ENCODE results near the gene NDUFAF8.

DNA sequence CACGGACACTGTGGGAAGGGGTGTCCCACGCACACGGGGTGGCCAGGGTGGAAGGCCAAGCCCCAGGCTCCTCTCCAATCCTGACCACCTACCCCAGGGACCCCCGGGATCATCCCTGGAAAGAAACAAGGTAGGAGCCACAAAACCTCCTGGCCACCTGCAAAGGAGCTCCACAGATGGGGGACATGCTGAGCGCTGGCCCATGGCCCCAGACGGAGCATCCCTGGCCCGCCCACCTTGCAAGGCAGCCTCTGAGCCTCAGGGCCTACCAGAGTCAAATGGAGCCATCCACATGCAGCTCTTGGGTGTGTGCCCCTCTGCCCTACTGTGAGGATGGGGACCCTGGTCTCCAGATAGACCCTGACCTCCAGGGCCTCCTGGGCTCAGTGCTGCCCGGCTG lies 39.7 kb downstream of the NDUFAF8 start:
- TF ChIP-seq POLR2AphosphoS5 (IDR thresholded peaks at IDR 0.05) = no peak
- TF ChIP-seq, protein P1, sequence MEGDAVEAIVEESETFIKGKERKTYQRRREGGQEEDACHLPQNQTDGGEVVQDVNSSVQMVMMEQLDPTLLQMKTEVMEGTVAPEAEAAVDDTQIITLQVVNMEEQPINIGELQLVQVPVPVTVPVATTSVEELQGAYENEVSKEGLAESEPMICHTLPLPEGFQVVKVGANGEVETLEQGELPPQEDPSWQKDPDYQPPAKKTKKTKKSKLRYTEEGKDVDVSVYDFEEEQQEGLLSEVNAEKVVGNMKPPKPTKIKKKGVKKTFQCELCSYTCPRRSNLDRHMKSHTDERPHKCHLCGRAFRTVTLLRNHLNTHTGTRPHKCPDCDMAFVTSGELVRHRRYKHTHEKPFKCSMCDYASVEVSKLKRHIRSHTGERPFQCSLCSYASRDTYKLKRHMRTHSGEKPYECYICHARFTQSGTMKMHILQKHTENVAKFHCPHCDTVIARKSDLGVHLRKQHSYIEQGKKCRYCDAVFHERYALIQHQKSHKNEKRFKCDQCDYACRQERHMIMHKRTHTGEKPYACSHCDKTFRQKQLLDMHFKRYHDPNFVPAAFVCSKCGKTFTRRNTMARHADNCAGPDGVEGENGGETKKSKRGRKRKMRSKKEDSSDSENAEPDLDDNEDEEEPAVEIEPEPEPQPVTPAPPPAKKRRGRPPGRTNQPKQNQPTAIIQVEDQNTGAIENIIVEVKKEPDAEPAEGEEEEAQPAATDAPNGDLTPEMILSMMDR (IDR thresholded peaks at IDR 0.05) = no peak
- TF ChIP-seq POLR2A (IDR thresholded peaks at IDR 0.05) = no peak

Measured in prostate gland (tissue), 2 donors.